Bronchial epithelial cell (primary cell): ENCODE data around the gene RC3H1. TPM values are rescaled to one million over a fixed set of nuclear protein-coding genes. Genes with fewer than 3 reads are reported as not detected.
"Not testable (repeated sequence)": the region's sequence is repeated elsewhere in the genome, so short reads cannot be mapped to it uniquely, and the experiment has no call there.

ENCODE experiments used
- DNase-seq: peaks from one replicate; pipeline ENCODE4 v3.0.0-alpha.2; 2010; ENCODE audit warnings: low read depth
- FAIRE-seq: peaks from 2 replicates; lab custom pipeline; 2011; peaks lifted over from hg19 to GRCh38; lab: Jason Lieb, UNC
- H3K27me3 ChIP-seq: 2 replicates; pipeline ENCODE4 v1.5.1; 2011; ENCODE audit warnings: low read length; ENCODE audit not compliant: control insufficient read depth, insufficient read depth
- H3K36me3 ChIP-seq: 2 replicates; pipeline ENCODE4 v1.5.1; 2011; ENCODE audit warnings: low read length; ENCODE audit not compliant: control insufficient read depth, insufficient read depth
- H3K4me3 ChIP-seq: 2 replicates; pipeline ENCODE4 v1.5.1; 2011; ENCODE audit warnings: mild to moderate bottlenecking, low read depth, low read length, control low read depth
- total RNA-seq: library from RNA; depleted of rRNA; stranded (reverse); fragments of >200 nt; gene quantifications from 2 replicates; pipeline ENCODE4 v1.2.1, GENCODE V29; 2014
- TF ChIP-seq, protein P1 (sequence below): IDR thresholded peaks from 2 replicates; pipeline ENCODE4 v1.5.1; 2011; ENCODE audit warnings: mild to moderate bottlenecking, moderate library complexity, low read length, control low read depth, inconsistent platforms; ENCODE audit not compliant: insufficient read depth, severe bottlenecking

The RC3H1 gene
- 8.2 and 10.4 TPM in 2 replicates for total RNA-seq

DNA sequence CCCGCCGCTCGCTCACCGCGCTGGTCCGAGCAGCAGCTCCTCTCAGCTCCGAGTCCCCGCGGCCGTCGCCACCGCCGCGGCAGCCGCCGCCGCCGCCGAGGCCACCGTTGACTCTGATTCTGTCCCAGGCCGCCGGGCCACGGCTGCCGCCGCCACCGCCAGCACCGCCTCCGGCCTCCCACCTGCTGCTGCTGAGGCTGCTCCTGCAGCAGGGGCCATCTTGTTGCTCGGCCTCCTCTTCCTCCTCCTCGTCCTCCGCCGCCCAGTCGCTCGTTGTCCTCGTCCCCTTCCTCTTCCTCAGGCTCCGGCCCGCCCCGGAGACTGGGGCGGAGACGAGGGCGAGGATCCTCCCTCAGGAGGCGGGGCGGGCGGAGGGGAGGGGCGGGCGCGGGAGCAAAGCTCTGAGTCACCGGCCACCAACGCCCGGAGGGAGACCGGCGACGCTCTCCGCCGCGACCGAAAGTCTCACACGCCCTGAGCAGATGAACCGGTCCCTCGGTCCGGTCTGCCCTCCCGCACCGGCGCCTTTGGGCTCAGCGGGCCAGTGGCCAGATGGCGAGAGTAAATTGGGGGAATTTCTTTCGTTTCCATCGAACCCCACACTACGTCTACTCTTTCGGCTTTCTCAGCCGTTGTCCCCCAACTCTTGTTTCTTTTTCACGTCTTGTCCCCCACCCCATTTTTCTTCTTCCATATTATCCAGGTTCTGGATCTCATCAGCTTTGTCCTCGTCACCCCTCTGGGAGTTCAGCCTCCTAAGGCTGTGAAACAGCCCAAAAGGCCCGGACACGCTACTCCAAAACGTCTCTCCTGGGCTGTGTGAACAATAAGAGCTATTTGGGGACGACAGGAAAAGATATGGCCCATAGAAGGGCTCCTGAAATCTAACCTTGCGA lies at the start of gene RC3H1:
TSS of gene RC3H1 (minus strand) at position 278 of the 896 bp plus-strand sequence. CDS start 29,372 bp downstream, outside the sequence.
- TF ChIP-seq, protein P1, sequence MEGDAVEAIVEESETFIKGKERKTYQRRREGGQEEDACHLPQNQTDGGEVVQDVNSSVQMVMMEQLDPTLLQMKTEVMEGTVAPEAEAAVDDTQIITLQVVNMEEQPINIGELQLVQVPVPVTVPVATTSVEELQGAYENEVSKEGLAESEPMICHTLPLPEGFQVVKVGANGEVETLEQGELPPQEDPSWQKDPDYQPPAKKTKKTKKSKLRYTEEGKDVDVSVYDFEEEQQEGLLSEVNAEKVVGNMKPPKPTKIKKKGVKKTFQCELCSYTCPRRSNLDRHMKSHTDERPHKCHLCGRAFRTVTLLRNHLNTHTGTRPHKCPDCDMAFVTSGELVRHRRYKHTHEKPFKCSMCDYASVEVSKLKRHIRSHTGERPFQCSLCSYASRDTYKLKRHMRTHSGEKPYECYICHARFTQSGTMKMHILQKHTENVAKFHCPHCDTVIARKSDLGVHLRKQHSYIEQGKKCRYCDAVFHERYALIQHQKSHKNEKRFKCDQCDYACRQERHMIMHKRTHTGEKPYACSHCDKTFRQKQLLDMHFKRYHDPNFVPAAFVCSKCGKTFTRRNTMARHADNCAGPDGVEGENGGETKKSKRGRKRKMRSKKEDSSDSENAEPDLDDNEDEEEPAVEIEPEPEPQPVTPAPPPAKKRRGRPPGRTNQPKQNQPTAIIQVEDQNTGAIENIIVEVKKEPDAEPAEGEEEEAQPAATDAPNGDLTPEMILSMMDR: no peak
- FAIRE-seq (no peak), DNase-seq (peak; percentile 63)

DNA sequence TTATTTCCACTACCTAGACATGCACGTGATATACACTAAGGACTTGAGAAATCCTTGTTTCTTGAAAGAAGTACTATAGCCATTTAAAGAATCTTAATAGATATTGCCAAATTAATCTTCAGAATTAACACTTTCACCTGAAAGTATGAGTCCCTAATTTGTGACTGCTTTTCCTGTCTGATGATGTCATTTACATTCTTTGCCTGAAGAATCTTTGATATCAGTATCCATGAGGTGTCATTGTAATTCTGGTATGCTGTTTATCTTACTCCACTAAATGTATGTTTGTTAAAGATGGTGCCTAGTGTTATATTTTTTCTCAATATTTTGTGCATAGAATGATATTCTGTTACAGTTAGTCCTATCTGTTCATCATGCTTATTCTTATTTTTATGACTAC lies 48.5 kb upstream of the RC3H1 start:
- no peaks in the 10 kb centered on the region for H3K36me3 ChIP-seq
- DNase-seq: no peak
- TF ChIP-seq, protein P1: no peak
- FAIRE-seq: no peak
- no peaks in the 10 kb centered on the region for H3K27me3 ChIP-seq
- no peak overlapping the region for H3K4me3 ChIP-seq

More for the DNA sequence above, at the start of gene RC3H1:
- H3K27me3 ChIP-seq: no peaks in the 10 kb centered on the region
- no peaks in the 10 kb centered on the region for H3K36me3 ChIP-seq
- peak within 1 kb of the TSS; percentile 91 for H3K4me3 ChIP-seq

GRCh38 chr1:174068000-174068399 lies 45.8 kb upstream of the RC3H1 start:
- Histone ChIP-seq H3K4me3 (no peak overlapping the region), H3K36me3 (no peaks in the 10 kb centered on the region), H3K27me3 (no peaks in the 10 kb centered on the region)
- DNase-seq (peak; percentile 44), FAIRE-seq (no peak)
- TF ChIP-seq, protein P1: no peak

GRCh38 chr1:174060090-174060489 lies 37.9 kb upstream of the RC3H1 start:
- Histone ChIP-seq H3K27me3 (no peaks in the 10 kb centered on the region), H3K36me3 (no peaks in the 10 kb centered on the region), H3K4me3 (no peak overlapping the region)
- FAIRE-seq (no peak), DNase-seq (peak; percentile 27)
- TF ChIP-seq, protein P1: no peak

DNA sequence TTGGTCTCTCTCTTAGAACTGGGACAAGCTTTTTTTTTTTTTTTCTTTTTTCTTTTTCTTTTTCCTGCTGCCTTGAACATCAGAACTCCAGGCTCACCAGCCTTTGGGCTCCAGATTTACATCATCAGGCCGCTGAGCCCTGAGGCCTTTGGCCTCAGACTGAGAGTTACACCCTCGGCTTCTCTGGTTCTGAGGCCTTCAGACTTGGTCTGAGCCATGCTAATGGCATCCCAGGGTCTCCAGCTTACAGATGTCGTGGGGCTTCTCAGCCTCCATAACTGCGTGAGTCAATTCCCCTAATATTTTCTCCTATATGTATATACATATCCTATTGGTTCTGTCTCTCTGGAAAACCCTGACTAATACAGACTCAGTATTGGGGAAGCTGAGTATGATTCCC lies 36.5 kb upstream of the RC3H1 start:
- Histone ChIP-seq H3K27me3 (no peaks in the 10 kb centered on the region), H3K4me3 (no peak overlapping the region), H3K36me3 (no peaks in the 10 kb centered on the region)
- FAIRE-seq (no peak), DNase-seq (no peak)
- TF ChIP-seq, protein P1: no peak

DNA sequence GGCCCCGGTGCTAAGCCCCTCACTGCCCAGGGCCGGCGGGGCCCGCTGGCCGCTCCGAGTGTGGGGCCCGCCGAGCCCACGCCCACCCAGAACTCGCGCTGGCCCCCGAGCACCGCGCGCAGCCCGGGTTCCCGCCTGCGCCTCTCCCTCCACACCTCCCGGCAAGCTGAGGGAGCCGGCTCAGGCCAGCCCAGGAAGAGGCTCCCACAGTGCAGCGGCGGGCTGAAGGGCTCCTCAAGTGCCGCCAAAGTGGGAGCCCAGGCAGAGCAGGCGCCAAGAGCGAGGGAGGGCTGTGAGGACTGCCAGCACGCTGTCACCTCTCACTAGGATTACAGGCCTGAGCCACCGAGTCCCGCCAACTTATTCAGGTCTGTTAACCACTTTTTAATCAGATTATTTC lies 34.5 kb upstream of the RC3H1 start:
- DNase-seq, H3K27me3 ChIP-seq, FAIRE-seq, H3K4me3 ChIP-seq, H3K36me3 ChIP-seq: not testable (repeated sequence)

- DNase-seq, H3K36me3 ChIP-seq, H3K4me3 ChIP-seq, FAIRE-seq, H3K27me3 ChIP-seq: not testable (repeated sequence)
Measured at GRCh38 chr1:174055797-174056196, 33.6 kb upstream of the RC3H1 start.
